A673 (cell line): Measurements from ENCODE around the gene PPARA. TPM values are rescaled to one million over a fixed set of nuclear protein-coding genes. Genes with fewer than 3 reads are reported as not detected.

Source experiments
- BruUV-seq: library from RNA; stranded (reverse); fragments of 400-500 nt; replicated peaks from 2 replicates; lab custom pipeline; 2021; lab: Mats Ljungman, UMichigan
- CTCF ChIA-PET: fragments of 300-600 bp; sonication (Branson Sonifier 250); formaldehyde crosslinking; loops from one replicate; lab custom pipeline; 2022; ENCODE audit warnings: antibody characterized with exemption; lab: Charles Lee
- POLR2A ChIA-PET: fragments of 300-600 bp; sonication (Branson Sonifier 250); formaldehyde crosslinking; loops from one replicate; lab custom pipeline; 2022; ENCODE audit warnings: antibody characterized with exemption; ENCODE audit not compliant: low non-redundant PET; lab: Charles Lee
- DNase-seq: peaks from one replicate; pipeline ENCODE4 v3.0.0-alpha.2; 2015; ENCODE audit warnings: low spot score
- H3K27ac ChIP-seq: fragments of 200-600 bp; sonication (generic); 2 replicates; pipeline ENCODE4 v1.5.1; 2016; ENCODE audit warnings: mixed run types, low read depth, mild to moderate bottlenecking, mixed read lengths, antibody characterized with exemption, low read length; ENCODE audit not compliant: poor library complexity, severe bottlenecking
- H3K27me3 ChIP-seq: fragments of 200-600 bp; sonication (generic); replicated peaks from 2 replicates; pipeline ENCODE4 v1.6.1; 2017; ENCODE audit warnings: mixed run types, low read depth, mild to moderate bottlenecking, mixed read lengths, antibody characterized with exemption, low read length; ENCODE audit not compliant: insufficient read depth, poor library complexity
- H3K36me3 ChIP-seq: fragments of 200-600 bp; sonication (generic); 2 replicates; pipeline ENCODE4 v1.6.1; 2016; ENCODE audit warnings: mixed run types, mild to moderate bottlenecking, mixed read lengths, antibody characterized with exemption, low read length; ENCODE audit not compliant: insufficient read depth, poor library complexity, severe bottlenecking
- H3K4me1 ChIP-seq: fragments of 200-600 bp; sonication (generic); 2 replicates; pipeline ENCODE4 v1.6.1; 2017; ENCODE audit warnings: mixed run types, mild to moderate bottlenecking, mixed read lengths, antibody characterized with exemption, low read length; ENCODE audit not compliant: insufficient read depth, poor library complexity, severe bottlenecking
- H3K4me3 ChIP-seq: fragments of 200-600 bp; sonication (generic); 2 replicates; pipeline ENCODE4 v1.5.1; 2016; ENCODE audit warnings: low read depth, mixed run types, mild to moderate bottlenecking, mixed read lengths, low read length; ENCODE audit not compliant: poor library complexity, severe bottlenecking
- H3K9me3 ChIP-seq: fragments of 200-600 bp; sonication (generic); 2 replicates; pipeline ENCODE4 v1.6.1; 2016; ENCODE audit warnings: mixed run types, low read depth, mild to moderate bottlenecking, mixed read lengths, antibody characterized with exemption, low read length; ENCODE audit not compliant: poor library complexity, severe bottlenecking
- EZH2 ChIP-seq: fragments of 200-600 bp; sonication (generic); IDR thresholded peaks from 2 replicates; pipeline ENCODE4 v1.6.1; 2017; ENCODE audit warnings: borderline replicate concordance, low read depth, mild to moderate bottlenecking, mixed read lengths, antibody characterized with exemption, low read length; ENCODE audit not compliant: poor library complexity, severe bottlenecking
- intact Hi-C: fragments of 100-400 bp; cut with micrococcal nuclease; formaldehyde crosslinking; loops from one replicate; pipeline ENCODE4 v1.10.0; 2022; ENCODE audit not compliant: unreplicated experiment
- total RNA-seq: library from RNA; stranded (reverse); gene quantifications from 2 replicates; pipeline ENCODE4 v1.2.3, GENCODE V29; 2021
- TF ChIP-seq, protein P1 (sequence below): fragments of 300-800, 200-600 bp; sonication (generic); conservative IDR thresholded peaks from 2 replicates; pipeline ENCODE4 v1.5.1; 2017; ENCODE audit warnings: low read depth, mild to moderate bottlenecking, antibody characterized with exemption, low read length, moderate library complexity, mixed read lengths

PPARA gene
- total RNA-seq, 1 experiment from 2014 or later, result 2.0 TPM

DNA sequence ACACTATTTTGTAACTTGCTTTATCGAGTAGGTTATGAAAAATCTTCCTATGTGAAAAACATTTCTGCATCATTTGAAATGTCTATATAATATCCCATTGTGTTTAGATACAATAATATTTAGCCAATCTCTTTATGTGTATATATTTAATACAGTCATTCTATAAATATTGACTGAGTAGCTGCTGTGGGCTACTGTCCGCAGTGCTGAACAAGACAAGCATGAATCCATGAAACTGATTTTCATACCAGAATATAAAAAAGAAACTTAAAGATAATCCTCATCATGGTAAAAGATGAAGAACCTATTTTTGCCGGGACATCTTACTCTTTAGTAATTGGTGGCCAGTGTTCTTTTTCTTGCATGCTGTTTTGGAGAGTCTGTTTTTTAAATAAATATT lies 3.6 kb downstream of the PPARA start:
- intact Hi-C loops, result no loop called here
- Histone ChIP-seq H3K27me3 (peaks cover 12% of the 10 kb centered on the region), H3K4me3 (no peak overlapping the region), H3K9me3 (no peaks in the 10 kb centered on the region), H3K4me1 (peaks cover 13% of the 10 kb centered on the region), H3K27ac (no peak overlapping the region), H3K36me3 (no peaks in the 10 kb centered on the region)
- POLR2A ChIA-PET, result no interaction called here
- CTCF ChIA-PET, result no interaction called here
- TF ChIP-seq, protein P1, sequence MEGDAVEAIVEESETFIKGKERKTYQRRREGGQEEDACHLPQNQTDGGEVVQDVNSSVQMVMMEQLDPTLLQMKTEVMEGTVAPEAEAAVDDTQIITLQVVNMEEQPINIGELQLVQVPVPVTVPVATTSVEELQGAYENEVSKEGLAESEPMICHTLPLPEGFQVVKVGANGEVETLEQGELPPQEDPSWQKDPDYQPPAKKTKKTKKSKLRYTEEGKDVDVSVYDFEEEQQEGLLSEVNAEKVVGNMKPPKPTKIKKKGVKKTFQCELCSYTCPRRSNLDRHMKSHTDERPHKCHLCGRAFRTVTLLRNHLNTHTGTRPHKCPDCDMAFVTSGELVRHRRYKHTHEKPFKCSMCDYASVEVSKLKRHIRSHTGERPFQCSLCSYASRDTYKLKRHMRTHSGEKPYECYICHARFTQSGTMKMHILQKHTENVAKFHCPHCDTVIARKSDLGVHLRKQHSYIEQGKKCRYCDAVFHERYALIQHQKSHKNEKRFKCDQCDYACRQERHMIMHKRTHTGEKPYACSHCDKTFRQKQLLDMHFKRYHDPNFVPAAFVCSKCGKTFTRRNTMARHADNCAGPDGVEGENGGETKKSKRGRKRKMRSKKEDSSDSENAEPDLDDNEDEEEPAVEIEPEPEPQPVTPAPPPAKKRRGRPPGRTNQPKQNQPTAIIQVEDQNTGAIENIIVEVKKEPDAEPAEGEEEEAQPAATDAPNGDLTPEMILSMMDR, result no peak
- TF ChIP-seq EZH2, result no peak
- DNase-seq, result no peak
- BruUV-seq, result no TSS peak

GRCh38 chr22:46156031-46156430 lies 5.7 kb downstream of the PPARA start:
- Histone ChIP-seq H3K27me3 (no peaks in the 10 kb centered on the region), H3K4me1 (peaks cover 13% of the 10 kb centered on the region), H3K4me3 (no peak overlapping the region), H3K36me3 (no peaks in the 10 kb centered on the region), H3K27ac (no peak overlapping the region), H3K9me3 (no peaks in the 10 kb centered on the region)
- TF ChIP-seq EZH2, result no peak
- TF ChIP-seq, protein P1, result no peak
- ChIA-PET POLR2A (no interaction called here), CTCF (no interaction called here)
- DNase-seq, result no peak
- no TSS peak for BruUV-seq
- intact Hi-C loops, result no loop called here

- TF ChIP-seq, protein P1, result no peak
- no peak for TF ChIP-seq EZH2
- H3K4me1 ChIP-seq, result no peaks in the 10 kb centered on the region
- H3K9me3 ChIP-seq, result no peaks in the 10 kb centered on the region
- DNase-seq, result no peak
- ChIA-PET CTCF (no interaction called here), POLR2A (no interaction called here)
- no peak overlapping the region for H3K27ac ChIP-seq
- BruUV-seq, result no TSS peak
- H3K27me3 ChIP-seq, result no peaks in the 10 kb centered on the region
- H3K36me3 ChIP-seq, result no peaks in the 10 kb centered on the region
- intact Hi-C loops, result no loop called here
- no peak overlapping the region for H3K4me3 ChIP-seq
These were observed 8.0 kb downstream of the PPARA start for GRCh38 chr22:46158283-46158682.
